ENCODE results near the gene URAD. TPM values are rescaled to one million over a fixed set of nuclear protein-coding genes. Genes with fewer than 3 reads are reported as not detected.

URAD gene
- total RNA-seq, 2 experiments from 2014 or later, result not detected

- Mint-ChIP-seq H3K36me3 (no peaks in the 10 kb centered on the region), H3K9me3 (ENCODE audit: low read depth) (no peaks in the 10 kb centered on the region), H3K27ac (no peak overlapping the region), H3K4me3 (no peak overlapping the region), H3K27me3 (peaks cover 81% of the 10 kb centered on the region), H3K4me1 (peaks cover 17% of the 10 kb centered on the region)
- ATAC-seq, result no peak
- CTCF ChIA-PET, result interaction anchor here (0.6 to 7.4 kb wide), 4 partner anchors 10 to 816 kb away, joined by 3 to 77 read pairs (median 4); no protein-coding TSS in a partner anchor
- no peak for DNase-seq
Measured at GRCh38 chr13:27980280-27980998, 8.1 kb downstream of the URAD start.

GRCh38 chr13:27979765-27980279 is 8.7 kb downstream of the URAD start:
- DNase-seq (no peak), ATAC-seq (no peak)
- Mint-ChIP-seq H3K36me3 (no peaks in the 10 kb centered on the region), H3K9me3 (ENCODE audit: low read depth) (no peaks in the 10 kb centered on the region), H3K27ac (no peak overlapping the region), H3K4me1 (peaks cover 23% of the 10 kb centered on the region), H3K27me3 (peaks cover 87% of the 10 kb centered on the region), H3K4me3 (no peak overlapping the region)
- CTCF ChIA-PET, result interaction anchor here (0.6 to 7.4 kb wide), 4 partner anchors 10 to 817 kb away, joined by 3 to 77 read pairs (median 4); no protein-coding TSS in a partner anchor

- H3K36me3 Mint-ChIP-seq, result no peaks in the 10 kb centered on the region
Measured at GRCh38 chr13:27979001-27979643, 9.4 kb downstream of the URAD start.

DNA sequence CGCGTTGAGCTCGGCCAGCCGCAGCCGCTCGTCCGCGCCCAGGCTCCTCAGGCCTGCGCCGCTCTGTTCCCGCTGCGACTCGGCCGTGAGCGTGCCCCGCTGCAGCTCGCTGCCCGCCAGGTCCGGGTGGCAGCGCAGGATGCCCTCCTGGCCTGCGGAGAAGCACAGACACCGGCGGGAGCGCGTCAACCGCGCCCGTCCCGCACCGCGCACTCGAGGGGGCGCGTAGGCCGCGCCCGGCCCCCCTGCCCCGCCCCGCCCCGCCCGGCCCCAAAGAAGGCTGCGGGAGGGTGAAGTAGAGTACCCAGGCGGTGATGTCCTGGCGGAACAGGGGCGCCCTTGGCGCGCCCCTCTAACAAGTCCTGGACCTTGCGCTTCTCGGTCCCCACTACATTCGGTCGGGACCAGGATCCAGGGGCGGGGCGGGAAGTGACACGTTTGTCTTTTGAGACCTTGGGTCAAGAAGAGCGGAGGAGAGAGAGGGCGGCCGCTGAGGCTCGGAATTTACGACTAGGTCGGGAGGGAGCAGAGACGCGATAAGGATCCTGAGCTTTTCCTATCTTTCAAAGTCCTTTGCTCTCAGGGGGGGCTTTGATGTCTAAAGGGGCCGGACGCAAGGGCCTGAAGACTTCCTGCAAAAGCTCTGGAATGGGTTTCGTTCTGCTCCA is 10.1 kb downstream of the URAD start:
- Mint-ChIP-seq H3K4me3 (no peak overlapping the region), H3K36me3 (no peaks in the 10 kb centered on the region), H3K27me3 (peaks cover 90% of the 10 kb centered on the region), H3K4me1 (peaks cover 23% of the 10 kb centered on the region), H3K27ac (no peak overlapping the region), H3K9me3 (ENCODE audit: low read depth) (no peaks in the 10 kb centered on the region)
- no peak for ATAC-seq
- DNase-seq, result no peak
- CTCF ChIA-PET, result interaction anchor here (1.0 to 1.8 kb wide), 2 partner anchors 8 to 14 kb away, joined by 3 to 4 read pairs; no protein-coding TSS in a partner anchor

More at GRCh38 chr13:27979001-27979643, 9.4 kb downstream of the URAD start:
- H3K4me1 Mint-ChIP-seq, result peaks cover 23% of the 10 kb centered on the region
- CTCF ChIA-PET, result interaction anchor here (0.9 to 1.8 kb wide), 2 partner anchors 9 to 19 kb away, joined by 3 to 4 read pairs; no protein-coding TSS in a partner anchor
- peak overlapping the region; percentile 24 for H3K27ac Mint-ChIP-seq
- peaks cover 90% of the 10 kb centered on the region for H3K27me3 Mint-ChIP-seq
- no peak for DNase-seq
- H3K4me3 Mint-ChIP-seq, result no peak overlapping the region
- no peak for ATAC-seq
- H3K9me3 Mint-ChIP-seq (ENCODE audit: low read depth), result no peaks in the 10 kb centered on the region

GRCh38 chr13:27977476-27978300 is 10.8 kb downstream of the URAD start:
- peaks cover 93% of the 10 kb centered on the region for H3K27me3 Mint-ChIP-seq
- no peak for ATAC-seq
- peaks cover 23% of the 10 kb centered on the region for H3K4me1 Mint-ChIP-seq
- DNase-seq, result no peak
- no peaks in the 10 kb centered on the region for H3K9me3 Mint-ChIP-seq (ENCODE audit: low read depth)
- H3K36me3 Mint-ChIP-seq, result no peaks in the 10 kb centered on the region
- H3K27ac Mint-ChIP-seq, result peak overlapping the region; percentile 70
- H3K4me3 Mint-ChIP-seq, result peak overlapping the region; percentile 19
- CTCF ChIA-PET, result interaction anchor here (1.0 kb wide), 1 partner anchor 13 kb away, joined by 3 read pairs; no protein-coding TSS in a partner anchor

- ATAC-seq (no peak), DNase-seq (no peak)
- CTCF ChIA-PET, result interaction anchor here (0.9 to 1.6 kb wide), 7 partner anchors 8 to 615 kb away, joined by 3 to 4 read pairs (median 3); no protein-coding TSS in a partner anchor
- H3K27me3 Mint-ChIP-seq, result peaks cover 90% of the 10 kb centered on the region
- no peaks in the 10 kb centered on the region for H3K9me3 Mint-ChIP-seq (ENCODE audit: low read depth)
- H3K36me3 Mint-ChIP-seq, result no peaks in the 10 kb centered on the region
- peaks cover 23% of the 10 kb centered on the region for H3K4me1 Mint-ChIP-seq
- no peak overlapping the region for H3K27ac Mint-ChIP-seq
- no peak overlapping the region for H3K4me3 Mint-ChIP-seq
Measured at GRCh38 chr13:27976362-27977091, 12.0 kb downstream of the URAD start.

DNA sequence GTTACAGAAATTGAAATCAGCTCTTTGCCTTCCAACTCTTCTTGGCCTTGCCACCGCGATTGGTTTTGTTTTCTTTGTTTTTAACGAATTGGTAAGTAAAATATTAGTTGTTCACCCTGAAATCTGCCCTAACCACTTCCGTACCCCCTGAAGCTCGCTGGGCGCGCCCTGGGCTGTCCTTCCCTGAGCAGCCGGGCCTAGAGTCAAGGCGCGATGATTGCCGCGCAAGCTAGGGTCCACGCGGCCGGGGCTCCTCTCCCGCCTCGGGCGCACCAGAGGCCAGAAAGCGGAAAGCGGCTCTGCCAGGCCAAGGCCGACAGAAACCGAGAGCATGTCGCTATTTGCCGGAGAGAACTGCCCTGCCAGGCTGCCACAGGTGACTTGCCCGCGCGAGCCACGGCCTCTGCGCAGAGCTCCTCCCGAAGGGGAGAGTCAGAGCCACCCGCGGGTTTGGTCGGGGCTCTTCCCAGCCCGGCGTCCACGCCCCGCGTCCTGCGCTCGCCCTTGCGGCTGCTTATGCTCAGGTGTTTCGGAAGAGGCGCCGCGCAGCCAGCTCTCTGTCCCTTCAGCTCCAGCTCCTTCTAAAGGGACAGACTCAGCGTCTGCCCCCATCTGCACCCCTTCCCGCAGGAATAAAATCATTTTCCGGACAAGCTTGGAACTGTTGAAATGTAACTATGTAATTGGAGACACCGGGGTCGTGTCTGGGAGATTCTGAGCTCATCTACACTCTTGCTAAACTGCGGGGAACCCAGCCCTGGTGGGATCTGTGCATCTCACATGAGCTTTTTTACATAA is 12.7 kb downstream of the URAD start:
- Mint-ChIP-seq H3K27me3 (peaks cover 90% of the 10 kb centered on the region), H3K36me3 (no peaks in the 10 kb centered on the region), H3K27ac (no peak overlapping the region), H3K4me1 (peaks cover 23% of the 10 kb centered on the region), H3K9me3 (ENCODE audit: low read depth) (no peaks in the 10 kb centered on the region), H3K4me3 (no peak overlapping the region)
- ATAC-seq (no peak), DNase-seq (no peak)
- CTCF ChIA-PET, result interaction anchor here (0.9 to 1.6 kb wide), 7 partner anchors 9 to 614 kb away, joined by 3 to 4 read pairs (median 3); no protein-coding TSS in a partner anchor

GRCh38 chr13:27973961-27974662 is 14.4 kb downstream of the URAD start:
- no peak for DNase-seq
- Mint-ChIP-seq H3K36me3 (no peaks in the 10 kb centered on the region), H3K4me1 (peaks cover 18% of the 10 kb centered on the region), H3K27ac (no peak overlapping the region), H3K9me3 (ENCODE audit: low read depth) (no peaks in the 10 kb centered on the region), H3K4me3 (no peak overlapping the region), H3K27me3 (peaks cover 91% of the 10 kb centered on the region)
- CTCF ChIA-PET, result interaction anchor here (0.8 to 1.3 kb wide), 2 partner anchors 14 to 20 kb away, joined by 4 to 5 read pairs; no protein-coding TSS in a partner anchor
- no peak for ATAC-seq

- Mint-ChIP-seq H3K36me3 (no peaks in the 10 kb centered on the region), H3K4me3 (no peak overlapping the region), H3K4me1 (peaks cover 12% of the 10 kb centered on the region), H3K27me3 (peaks cover 88% of the 10 kb centered on the region), H3K9me3 (ENCODE audit: low read depth) (no peaks in the 10 kb centered on the region), H3K27ac (no peak overlapping the region)
- ATAC-seq, result no peak
- DNase-seq, result no peak
- CTCF ChIA-PET, result interaction anchor here (0.5 to 1.3 kb wide), 2 partner anchors 19 to 48 kb away, joined by 4 to 5 read pairs; no protein-coding TSS in a partner anchor
Measured at GRCh38 chr13:27973291-27973690, 15.2 kb downstream of the URAD start.

DNA sequence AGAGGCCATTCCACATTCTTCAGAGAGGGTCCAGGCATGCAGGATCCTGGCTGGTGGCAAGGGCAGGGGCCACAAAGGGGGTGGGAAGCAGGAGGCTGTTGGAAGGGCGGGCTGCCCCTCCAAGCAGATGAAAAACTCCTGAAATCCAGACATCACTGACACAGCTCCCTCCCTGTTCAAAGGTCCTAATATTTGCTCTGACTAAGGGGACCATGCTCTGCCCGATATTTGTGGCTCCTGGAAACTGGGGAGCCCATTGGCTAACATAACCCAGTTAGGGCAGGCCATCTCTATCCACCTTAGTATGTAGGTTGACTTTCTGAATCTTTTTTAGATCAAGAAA is 16.0 kb downstream of the URAD start:
- Mint-ChIP-seq H3K4me3 (no peak overlapping the region), H3K36me3 (no peaks in the 10 kb centered on the region)

More for the DNA sequence above, 16.0 kb downstream of the URAD start:
- Mint-ChIP-seq H3K27me3 (peaks cover 91% of the 10 kb centered on the region), H3K4me1 (peaks cover 13% of the 10 kb centered on the region), H3K27ac (no peak overlapping the region), H3K9me3 (ENCODE audit: low read depth) (no peaks in the 10 kb centered on the region)
- ATAC-seq, result no peak
- no peak for DNase-seq
- CTCF ChIA-PET, result interaction anchor here (5.2 kb wide), 1 partner anchor 10 kb away, joined by 22 read pairs; no protein-coding TSS in a partner anchor
